Measurements from ENCODE around the gene B3GNT9.

DNA sequence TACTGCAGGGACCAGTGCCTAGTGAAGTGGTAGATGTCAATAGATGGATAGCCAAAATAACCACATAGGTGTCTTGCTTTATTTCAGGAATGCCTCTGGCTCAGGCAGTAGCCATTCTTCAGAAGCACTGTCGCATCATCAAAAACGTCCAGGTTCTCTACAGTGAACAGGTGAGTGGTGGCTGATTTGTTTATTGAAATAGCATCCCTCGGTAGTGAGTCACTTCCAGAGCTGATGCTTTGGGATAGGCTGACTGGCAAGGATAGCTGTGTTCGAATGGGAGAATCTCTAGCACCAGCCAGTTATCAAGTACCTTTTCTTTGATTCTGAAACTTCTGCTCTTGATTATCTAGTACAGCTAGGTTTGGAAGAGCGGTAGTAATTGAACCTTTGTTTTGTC, 30.8 kb downstream of the B3GNT9 start:
- TF ChIP-seq EZH2 (IDR thresholded peaks at IDR 0.05; ENCODE audit: insufficient read depth, poor library complexity, severe bottlenecking): no peak
- TF ChIP-seq EZH2phosphoT487 (IDR thresholded peaks at IDR 0.05; ENCODE audit: insufficient read depth, low read depth): no peak
